IPS DF 19.7 (cell line): ENCODE data around the gene ATXN7L1.
A peak's percentile ranks its signal among the peaks of the same experiment; 100 is the strongest.

ENCODE experiments used
- DNase-seq: peaks from one replicate; pipeline ENCODE4 v3.0.0-alpha.2; 2013; ENCODE audit warnings: low read depth, low spot score

The ATXN7L1 gene

GRCh38 chr7:105876091-105876963, at the start of gene ATXN7L1:
ATXN7L1 (minus strand) TSS chr7:105876599; CDS start chr7:105876558, 41 bp downstream.
- DNase-seq, result peak; percentile 91

- no peak for DNase-seq
These were observed 49.7 kb upstream of the ATXN7L1 start for GRCh38 chr7:105926131-105926530.

GRCh38 chr7:105924945-105925344, 48.5 kb upstream of the ATXN7L1 start:
- DNase-seq, result no peak

- DNase-seq, result no peak
These were observed 44.4 kb upstream of the ATXN7L1 start for GRCh38 chr7:105920766-105921165.

- no peak for DNase-seq
These were observed 41.3 kb upstream of the ATXN7L1 start for GRCh38 chr7:105917659-105918058.

GRCh38 chr7:105916603-105917002, 40.2 kb upstream of the ATXN7L1 start:
- no peak for DNase-seq

- no peak for DNase-seq
These were observed 37.5 kb upstream of the ATXN7L1 start for GRCh38 chr7:105913947-105914346.

- no peak for DNase-seq
These were observed 35.7 kb upstream of the ATXN7L1 start for GRCh38 chr7:105911961-105912575.

GRCh38 chr7:105910172-105910571, 33.8 kb upstream of the ATXN7L1 start:
- DNase-seq, result no peak

- no peak for DNase-seq
These were observed 33.3 kb upstream of the ATXN7L1 start for GRCh38 chr7:105909742-105910141.

- DNase-seq, result no peak
These were observed 30.9 kb upstream of the ATXN7L1 start for GRCh38 chr7:105907129-105907846.

GRCh38 chr7:105906695-105907094, 30.3 kb upstream of the ATXN7L1 start:
- no peak for DNase-seq

- DNase-seq, result peak; percentile 25
These were observed 29.6 kb upstream of the ATXN7L1 start for GRCh38 chr7:105905910-105906568.

- DNase-seq, result peak; percentile 25
These were observed 29.0 kb upstream of the ATXN7L1 start for GRCh38 chr7:105905209-105905909.

- DNase-seq, result no peak
These were observed 27.7 kb upstream of the ATXN7L1 start for GRCh38 chr7:105904064-105904463.

- DNase-seq, result no peak
These were observed 26.0 kb upstream of the ATXN7L1 start for GRCh38 chr7:105902325-105902911.

GRCh38 chr7:105897999-105898398, 21.6 kb upstream of the ATXN7L1 start:
- no peak for DNase-seq

GRCh38 chr7:105896407-105896911, 20.1 kb upstream of the ATXN7L1 start:
- DNase-seq, result no peak

- DNase-seq, result no peak
These were observed 17.7 kb upstream of the ATXN7L1 start for GRCh38 chr7:105894131-105894530.

GRCh38 chr7:105892387-105892786, 16.0 kb upstream of the ATXN7L1 start:
- no peak for DNase-seq
